HG02571 (cell line): ENCODE data around the gene UNK.
"Not testable (repeated sequence)": the region's sequence is repeated elsewhere in the genome, so short reads cannot be mapped to it uniquely, and the experiment has no call there.

ENCODE experiments used
- ATAC-seq: cut with Tn5 transposase; IDR thresholded peaks from one replicate; pipeline ENCODE4 v1.9.1; 2021; ENCODE audit warnings: mild to moderate bottlenecking, moderate library complexity; ENCODE audit not compliant: unreplicated experiment

UNK gene

GRCh38 chr17:75868730-75869281, 84.2 kb downstream of the UNK start:
- ATAC-seq: not testable (repeated sequence)

- no peak for ATAC-seq
These were observed 84.9 kb downstream of the UNK start for GRCh38 chr17:75869282-75870141.

GRCh38 chr17:75870228-75870627, 85.6 kb downstream of the UNK start:
- not testable (repeated sequence) for ATAC-seq

DNA sequence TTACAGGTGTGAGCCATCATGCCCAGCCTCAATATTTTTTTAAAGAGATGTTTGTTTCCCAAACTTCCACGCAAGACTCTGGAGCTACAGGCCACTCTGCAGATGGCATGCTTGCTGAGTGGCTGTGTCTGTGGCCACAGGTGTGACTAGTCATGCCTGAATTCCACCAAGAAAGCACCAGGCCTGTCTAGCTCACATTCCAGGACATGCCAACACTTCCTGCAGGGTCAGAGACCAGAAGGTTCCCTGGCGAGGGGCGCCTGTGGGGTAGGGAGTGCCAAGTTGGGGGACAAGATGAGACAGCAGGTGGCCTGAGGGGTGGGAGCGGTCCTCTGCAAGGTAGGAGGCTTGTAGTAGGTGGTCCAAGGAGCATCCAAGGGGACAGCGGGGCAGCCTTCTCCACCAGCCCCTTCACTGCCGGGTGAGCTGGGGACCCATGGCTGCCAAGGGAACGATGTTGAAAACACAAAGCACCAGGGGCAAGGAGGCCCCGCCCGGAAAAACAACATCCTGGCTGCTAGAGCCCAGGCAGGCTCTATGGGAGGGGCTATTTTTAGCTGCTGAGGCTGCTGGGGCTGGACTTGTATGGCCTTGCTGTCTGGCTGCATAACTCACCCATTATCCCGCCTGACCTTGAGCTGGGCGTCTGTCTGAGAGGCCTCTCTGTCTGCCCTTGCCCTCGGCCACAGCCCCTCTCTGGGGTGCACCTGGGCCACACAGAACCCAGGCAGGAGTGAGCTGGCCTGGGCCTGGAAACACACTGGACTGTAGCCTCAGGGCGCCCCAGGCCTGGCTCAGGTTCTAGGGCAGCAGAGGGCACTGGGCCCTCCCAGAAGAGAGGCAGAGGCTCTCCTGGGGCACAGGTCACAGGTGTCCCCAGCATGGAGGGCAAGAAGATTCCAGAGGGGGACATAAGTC, 88.1 kb downstream of the UNK start:
- ATAC-seq: no peak

DNA sequence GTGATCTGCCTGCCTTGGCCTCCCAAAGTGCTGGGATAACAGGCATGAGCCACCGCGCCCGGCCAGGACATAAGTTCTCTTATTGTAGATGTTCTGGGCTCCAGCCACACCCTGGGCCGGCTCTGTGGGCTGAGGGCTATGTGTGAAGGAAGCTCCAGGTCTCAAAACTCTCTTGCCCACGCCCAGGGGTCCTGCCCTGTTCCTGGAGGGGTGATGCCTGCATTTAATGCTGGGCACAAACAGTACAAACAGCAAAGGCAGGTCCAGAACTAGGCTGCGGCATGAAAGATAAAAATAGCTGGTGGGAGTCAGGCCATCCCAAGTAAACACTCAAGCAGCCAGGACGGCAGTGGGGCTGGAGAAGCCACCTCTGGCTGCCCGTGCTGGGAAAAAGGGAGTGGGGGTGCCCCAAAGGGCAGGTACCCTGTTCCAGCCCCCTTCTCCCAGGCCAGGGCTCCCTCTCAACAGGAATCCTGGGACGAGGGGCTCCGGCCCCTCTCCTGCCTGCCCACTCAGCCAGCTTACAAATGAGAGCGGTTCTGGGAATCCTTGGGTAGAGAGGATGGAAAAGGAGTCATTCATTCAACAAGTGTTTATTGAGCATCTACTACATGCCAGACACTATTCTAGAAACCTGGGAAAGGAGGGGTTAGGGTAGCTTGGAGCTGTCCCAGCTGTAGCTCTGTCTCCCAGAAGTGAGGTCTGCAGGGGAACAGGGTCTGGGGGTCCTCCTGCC, 89.1 kb downstream of the UNK start:
- no peak for ATAC-seq

DNA sequence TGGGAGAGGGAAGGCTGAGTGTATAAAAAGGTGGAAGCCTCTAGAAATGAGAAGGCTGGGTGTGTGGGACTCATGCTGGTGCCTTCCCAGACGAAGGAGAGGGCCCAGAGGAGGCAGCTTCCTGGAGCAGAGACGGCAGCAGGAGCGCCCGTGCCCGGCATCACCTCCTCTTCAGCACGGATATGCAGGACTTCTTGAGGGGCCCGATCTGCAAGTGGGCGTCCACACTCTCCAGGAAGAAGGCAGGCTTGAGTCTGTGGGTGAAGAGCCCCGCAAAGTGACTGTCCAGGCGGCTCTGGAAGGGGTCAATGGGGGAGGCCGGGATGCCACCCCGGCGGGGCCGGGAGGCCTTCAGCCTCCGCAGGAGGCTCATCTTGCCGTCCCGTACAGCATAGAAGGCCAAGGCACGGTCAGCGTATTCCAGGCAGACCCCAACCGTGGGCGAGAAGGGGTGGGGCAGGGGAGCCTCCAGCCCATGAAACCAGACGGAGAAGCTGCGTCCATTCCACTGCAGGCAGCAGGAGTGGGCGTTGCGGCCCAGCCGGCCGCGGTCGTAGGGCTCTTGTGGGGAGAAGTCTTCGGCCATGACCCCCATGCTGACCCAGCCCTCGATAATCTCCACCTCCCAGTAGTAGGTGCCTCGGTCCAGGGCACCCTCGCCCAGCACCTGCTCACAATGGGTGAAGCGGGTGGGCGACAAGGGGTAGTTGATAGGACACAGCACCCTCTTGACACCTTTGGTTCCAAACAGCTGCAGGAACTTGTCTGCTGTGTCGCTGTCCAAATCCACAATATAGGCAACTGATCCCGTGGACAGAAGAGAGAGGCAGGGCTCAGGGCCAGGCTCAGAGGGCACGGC, 89.9 kb downstream of the UNK start:
- no peak for ATAC-seq
